GM10248 (cell line): ENCODE results near the gene CDH11.

Experiments
- CTCF ChIA-PET: fragments of 300-600 bp; sonication (Branson Sonifier 250); formaldehyde crosslinking; extraction: SDS; loops from one replicate; lab custom pipeline; 2021; ENCODE audit warnings: antibody characterized with exemption; lab: Yijun Ruan, JAX
- POLR2A ChIA-PET: fragments of 350-650 bp; sonication (Branson Sonifier 250); formaldehyde crosslinking; extraction: SDS; loops from one replicate; lab custom pipeline; 2020; ENCODE audit warnings: antibody characterized with exemption; lab: Yijun Ruan, JAX
- DNase-seq: peaks from one replicate; pipeline ENCODE4 v3.0.0; 2012; ENCODE audit errors: extremely low spot score
- TF ChIP-seq, protein P1 (sequence below): IDR thresholded peaks from 2 replicates; pipeline ENCODE4 v1.5.1; 2012; ENCODE audit warnings: mild to moderate bottlenecking, low read depth; ENCODE audit errors: extremely low read depth, missing control alignments, control extremely low read depth

CDH11 gene

DNA sequence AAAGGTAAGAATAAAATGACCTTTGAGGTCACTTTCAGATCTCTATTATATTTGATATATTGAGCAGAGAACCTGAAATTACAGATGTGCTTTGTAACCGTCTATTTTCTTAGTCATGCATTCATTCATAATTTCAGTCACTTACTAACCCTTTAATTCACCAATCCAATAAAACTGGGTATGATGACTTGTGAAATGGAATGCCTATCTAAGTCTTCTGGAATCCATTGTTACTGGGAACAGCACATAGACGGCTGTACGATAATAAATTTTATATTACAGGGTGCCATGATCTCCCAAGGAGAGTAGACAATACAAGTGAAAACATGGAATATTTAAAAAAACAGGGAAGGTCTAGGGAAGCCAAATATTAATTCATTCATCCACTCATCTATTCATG lies 22.9 kb downstream of the CDH11 start:
- ChIA-PET POLR2A (no interaction called here), CTCF (no interaction called here)
- no peak for DNase-seq
- TF ChIP-seq, protein P1, sequence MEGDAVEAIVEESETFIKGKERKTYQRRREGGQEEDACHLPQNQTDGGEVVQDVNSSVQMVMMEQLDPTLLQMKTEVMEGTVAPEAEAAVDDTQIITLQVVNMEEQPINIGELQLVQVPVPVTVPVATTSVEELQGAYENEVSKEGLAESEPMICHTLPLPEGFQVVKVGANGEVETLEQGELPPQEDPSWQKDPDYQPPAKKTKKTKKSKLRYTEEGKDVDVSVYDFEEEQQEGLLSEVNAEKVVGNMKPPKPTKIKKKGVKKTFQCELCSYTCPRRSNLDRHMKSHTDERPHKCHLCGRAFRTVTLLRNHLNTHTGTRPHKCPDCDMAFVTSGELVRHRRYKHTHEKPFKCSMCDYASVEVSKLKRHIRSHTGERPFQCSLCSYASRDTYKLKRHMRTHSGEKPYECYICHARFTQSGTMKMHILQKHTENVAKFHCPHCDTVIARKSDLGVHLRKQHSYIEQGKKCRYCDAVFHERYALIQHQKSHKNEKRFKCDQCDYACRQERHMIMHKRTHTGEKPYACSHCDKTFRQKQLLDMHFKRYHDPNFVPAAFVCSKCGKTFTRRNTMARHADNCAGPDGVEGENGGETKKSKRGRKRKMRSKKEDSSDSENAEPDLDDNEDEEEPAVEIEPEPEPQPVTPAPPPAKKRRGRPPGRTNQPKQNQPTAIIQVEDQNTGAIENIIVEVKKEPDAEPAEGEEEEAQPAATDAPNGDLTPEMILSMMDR = no peak

DNA sequence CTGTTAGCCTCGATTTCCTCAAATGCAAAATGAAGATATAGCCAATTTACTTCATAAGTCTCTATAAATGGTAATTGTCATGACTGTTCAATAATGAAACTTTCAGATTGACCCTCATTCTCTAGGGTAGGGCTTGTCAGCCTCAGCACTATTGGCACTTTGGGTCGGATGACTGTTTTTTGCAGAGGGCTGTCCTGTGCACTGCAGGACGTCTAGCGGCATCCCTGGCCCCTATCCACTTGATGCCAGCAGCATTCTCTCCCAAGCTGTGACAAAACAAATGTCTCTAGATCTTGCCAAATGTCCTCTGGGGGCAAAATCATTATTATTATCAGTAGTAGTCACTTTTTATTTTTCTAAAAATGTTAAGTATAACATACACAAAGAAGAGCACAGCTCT lies 24.6 kb downstream of the CDH11 start:
- ChIA-PET POLR2A (no interaction called here), CTCF (interaction anchor here (1.1 to 1.4 kb wide), 2 partner anchors 16 to 17 kb away, joined by 3 read pairs; no protein-coding TSS in a partner anchor)
- no peak for DNase-seq
- TF ChIP-seq, protein P1 = no peak

DNA sequence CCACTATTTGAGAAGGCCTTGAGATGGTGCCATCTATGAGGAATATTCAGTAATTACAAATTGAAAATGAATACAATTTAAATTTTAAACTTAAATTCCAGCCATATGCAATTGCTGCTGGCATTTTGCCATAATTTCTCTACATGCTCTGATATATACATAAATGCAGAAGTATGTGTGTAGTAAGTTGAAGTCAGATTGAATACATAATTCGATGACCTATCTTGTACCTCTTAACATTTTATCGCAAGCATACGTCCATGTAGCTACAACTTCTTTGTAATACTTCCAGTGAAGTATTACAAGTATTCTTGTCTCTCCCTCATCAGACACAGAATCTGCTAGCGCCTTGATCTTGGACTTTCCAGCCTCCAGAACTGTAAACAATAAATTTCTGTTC lies 26.0 kb downstream of the CDH11 start:
- DNase-seq = no peak
- ChIA-PET POLR2A (no interaction called here), CTCF (no interaction called here)
- TF ChIP-seq, protein P1 = no peak

DNA sequence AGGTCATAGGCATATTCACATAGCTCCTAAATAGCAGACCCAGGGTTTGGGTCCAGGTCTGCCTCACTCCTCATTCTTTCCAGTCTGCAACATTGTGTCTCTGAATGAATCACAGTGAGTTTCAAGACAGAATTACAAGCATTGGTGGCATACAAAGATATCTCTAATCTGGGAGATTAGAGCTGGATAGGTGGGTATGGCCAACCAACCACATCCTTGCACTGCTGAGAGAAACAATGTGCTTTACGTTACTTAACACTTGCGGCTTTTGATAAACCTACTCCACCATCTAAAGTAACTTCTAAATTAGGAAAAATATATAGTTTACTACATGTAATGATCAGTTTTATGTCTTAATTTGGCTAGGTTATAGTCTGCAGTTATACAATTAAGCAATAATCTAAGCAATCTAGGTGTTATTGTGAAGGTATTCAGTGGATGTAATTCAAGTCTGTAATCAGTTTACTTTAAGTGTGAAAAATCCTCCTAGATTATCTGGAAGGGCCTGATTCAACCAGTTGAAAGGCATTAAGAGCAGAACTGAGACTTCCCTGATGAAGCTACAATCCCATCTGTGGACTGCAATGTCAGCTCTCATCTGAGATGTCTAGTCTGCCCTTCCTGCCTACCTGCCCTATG lies 26.7 kb downstream of the CDH11 start:
- TF ChIP-seq, protein P1 = no peak
- POLR2A ChIA-PET = no interaction called here
- CTCF ChIA-PET = no interaction called here
- no peak for DNase-seq

DNA sequence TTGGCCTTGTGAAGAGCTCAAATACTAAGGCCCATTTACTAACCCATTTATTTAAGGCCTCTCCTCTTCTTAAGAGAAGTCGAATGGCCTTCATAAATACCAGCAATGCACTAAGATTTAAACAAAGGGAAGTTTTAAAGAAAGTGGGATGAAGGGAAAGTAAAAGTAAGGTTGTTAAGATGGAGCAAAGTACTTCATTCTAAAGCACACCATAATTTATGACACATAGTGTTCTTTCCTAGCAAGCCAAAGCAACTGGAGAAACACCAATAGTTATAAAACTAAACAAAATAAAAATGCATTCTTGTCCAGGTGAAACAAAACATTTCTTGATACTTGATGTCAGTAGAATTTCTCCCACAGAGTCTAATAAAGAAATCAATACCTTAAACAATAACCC lies 27.9 kb downstream of the CDH11 start:
- DNase-seq = no peak
- ChIA-PET CTCF (interaction anchor here (1.6 to 1.7 kb wide), 2 partner anchors 11 to 12 kb away, joined by 3 read pairs; no protein-coding TSS in a partner anchor), POLR2A (no interaction called here)
- TF ChIP-seq, protein P1 = no peak

DNA sequence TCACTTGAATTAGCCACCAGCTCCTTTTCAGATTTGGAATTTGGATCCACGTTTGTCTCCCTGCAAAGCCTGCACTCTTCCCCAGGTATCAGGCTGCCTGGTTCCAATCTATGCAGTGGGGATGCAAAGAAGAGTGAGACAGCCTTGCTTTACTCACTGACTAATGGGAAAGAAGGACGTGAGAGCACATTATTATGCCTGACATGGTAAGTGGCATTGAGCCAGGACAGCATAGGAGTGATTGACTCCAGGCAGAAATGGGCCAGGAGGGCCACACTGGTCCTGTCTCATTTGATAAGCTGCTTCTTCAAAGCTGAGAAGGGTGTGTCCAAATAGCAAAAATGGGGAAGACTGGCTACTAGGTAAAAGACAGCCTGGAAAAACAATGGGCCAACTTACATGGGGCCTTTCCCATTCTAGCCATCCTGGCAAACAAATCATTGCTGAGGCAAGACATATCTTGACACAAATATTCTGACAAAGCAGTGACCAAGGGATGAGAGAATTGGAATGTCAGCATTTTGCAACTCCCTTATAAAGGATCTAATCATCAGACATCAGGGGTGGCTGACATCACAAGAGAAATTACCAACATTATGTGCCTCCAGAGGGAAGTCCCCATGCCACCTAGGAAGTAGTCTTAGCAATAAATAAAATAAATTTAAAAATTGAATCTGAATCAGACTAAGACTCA lies 38.6 kb downstream of the CDH11 start:
- TF ChIP-seq, protein P1 = no peak
- CTCF ChIA-PET = interaction anchor here (0.9 to 1.7 kb wide), 2 partner anchors 10 to 33 kb away, joined by 3 read pairs; no protein-coding TSS in a partner anchor
- no peak for DNase-seq
- POLR2A ChIA-PET = no interaction called here
